Sigmoid colon (tissue), 7 donors: Measurements from ENCODE around the gene MID2. TPM values are rescaled to one million over a fixed set of nuclear protein-coding genes. Genes with fewer than 3 reads are reported as not detected.
A peak's percentile ranks its signal among the peaks of the same experiment; 100 is the strongest.

Source experiments
- DNase-seq: peaks from one replicate; pipeline ENCODE4 v3.0.0-alpha.2; 2019
- H3K27ac ChIP-seq, 4 donors: fragments of 200-600 bp; sonication (generic); one replicate each; pipeline ENCODE4 v1.5.1; 2016 to 2019; ENCODE audit warnings: mild to moderate bottlenecking in 1 of 4
- H3K27me3 ChIP-seq, 3 donors: fragments of 200-600 bp; sonication (generic); one replicate each; pipeline ENCODE4 v1.5.1; 2019; ENCODE audit warnings: mild to moderate bottlenecking in 1 of 3
- H3K36me3 ChIP-seq, 4 donors: fragments of 200-600 bp; sonication (generic); one replicate each; pipeline ENCODE4 v1.5.1; 2016 to 2019
- H3K4me1 ChIP-seq, 4 donors: fragments of 200-600 bp; sonication (generic); one replicate each; pipeline ENCODE4 v1.5.1; 2017 to 2019
- H3K4me3 ChIP-seq, 4 donors: fragments of 200-600 bp; sonication (generic); one replicate each; pipeline ENCODE4 v1.5.1; 2017 to 2019; ENCODE audit warnings: mild to moderate bottlenecking in 2 of 4, moderate library complexity in 1 of 4
- H3K9me3 ChIP-seq, 4 donors: fragments of 200-600 bp in 3 of 4; sonication (generic) in 3 of 4; one replicate each; pipeline versions ENCODE4 v1.5.1 to v1.6.1; 2013 to 2019
- EP300 ChIP-seq, 4 donors: sonication (generic); formaldehyde crosslinking; IDR thresholded peaks; one replicate each; pipeline ENCODE4 v1.6.1; 2017; ENCODE audit warnings: antibody characterized with exemption in 4 of 4
- POLR2A ChIP-seq, 2 donors: fragments of 450-650 bp; IDR thresholded peaks; one replicate each; pipeline ENCODE4 v1.6.1; 2016; ENCODE audit warnings: antibody characterized with exemption in 2 of 2, mild to moderate bottlenecking in 2 of 2, moderate library complexity in 2 of 2
- POLR2AphosphoS5 ChIP-seq, 4 donors: sonication (generic); formaldehyde crosslinking; IDR thresholded peaks; one replicate each; pipeline ENCODE4 v1.6.1; 2017; ENCODE audit warnings: antibody characterized with exemption in 4 of 4
- WGBS, 2 donors: extraction: QIAGEN DNeasy Blood & Tissue Kit; methylation state at CpG; one replicate each; pipeline ENCODE4 v1.1.7; 2013; 5-methylcytosine and 5-hydroxymethylcytosine counted together
- intact Hi-C: fragments of 100-400 bp; cut with DNase I; formaldehyde crosslinking; loops from one replicate; pipeline ENCODE4 v1.15.1; 2023
- polyA plus RNA-seq, 3 donors: library from polyadenylated mRNA; stranded (reverse); fragments of 200-250 nt; gene quantifications; one replicate each; pipeline ENCODE4 v1.2.3, GENCODE V29; 2013
- total RNA-seq, 4 donors: library from RNA; depleted of rRNA; stranded (reverse); fragments of >200 nt; gene quantifications; one replicate each; pipeline ENCODE4 v1.1.0, GENCODE V29; 2016
- TF ChIP-seq, protein P1 (sequence below), 4 experiments: fragments of 450-650 bp in 3 of 4; fragments of 200-600 bp in 1 of 4; IDR thresholded peaks; one replicate each; pipeline ENCODE4 v1.5.1; 2016 to 2019; ENCODE audit warnings: antibody characterized with exemption in 4 of 4, mild to moderate bottlenecking in 3 of 4, moderate library complexity in 2 of 4
- donor health status: healthy with polysubstance abuse.
- donor health status: Bipolar disorder and iron deficiency.
- donor health status: healthy.

MID2 gene
- total and polyA plus RNA-seq, 7 donors: 0.23 to 39.6 (median 28.5) TPM

DNA sequence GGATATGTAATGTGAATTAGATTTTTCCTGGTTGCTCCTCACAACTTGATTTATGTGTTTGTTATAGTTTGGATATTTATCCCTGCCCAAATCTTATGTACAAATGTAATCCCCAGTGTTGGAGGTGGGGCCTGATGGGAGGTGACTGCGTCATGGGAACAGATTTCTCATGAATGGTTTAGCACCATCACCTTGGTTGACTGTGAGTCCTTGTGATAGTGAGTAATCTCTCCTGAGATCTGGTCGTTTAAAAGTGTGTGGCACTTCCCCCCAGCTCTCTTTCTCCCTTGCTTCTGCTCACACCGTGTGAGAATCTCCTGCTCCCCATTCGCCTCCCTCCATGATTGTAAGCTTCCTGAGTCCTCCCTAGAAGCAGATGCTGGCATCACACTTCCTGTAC lies 2.2 kb downstream of the MID2 start:
- peaks cover 0 to 12% (median 0%) of the 10 kb centered on the region in 4 donors for H3K4me1 ChIP-seq
- H3K27ac ChIP-seq: peak overlapping the region; percentile 91 to 94 (median 92)
- DNase-seq: no peak
- no peak for TF ChIP-seq POLR2A (IDR thresholded peaks at IDR 0.05)
- no peak for TF ChIP-seq POLR2AphosphoS5 (IDR thresholded peaks at IDR 0.05)
- TF ChIP-seq, protein P1, sequence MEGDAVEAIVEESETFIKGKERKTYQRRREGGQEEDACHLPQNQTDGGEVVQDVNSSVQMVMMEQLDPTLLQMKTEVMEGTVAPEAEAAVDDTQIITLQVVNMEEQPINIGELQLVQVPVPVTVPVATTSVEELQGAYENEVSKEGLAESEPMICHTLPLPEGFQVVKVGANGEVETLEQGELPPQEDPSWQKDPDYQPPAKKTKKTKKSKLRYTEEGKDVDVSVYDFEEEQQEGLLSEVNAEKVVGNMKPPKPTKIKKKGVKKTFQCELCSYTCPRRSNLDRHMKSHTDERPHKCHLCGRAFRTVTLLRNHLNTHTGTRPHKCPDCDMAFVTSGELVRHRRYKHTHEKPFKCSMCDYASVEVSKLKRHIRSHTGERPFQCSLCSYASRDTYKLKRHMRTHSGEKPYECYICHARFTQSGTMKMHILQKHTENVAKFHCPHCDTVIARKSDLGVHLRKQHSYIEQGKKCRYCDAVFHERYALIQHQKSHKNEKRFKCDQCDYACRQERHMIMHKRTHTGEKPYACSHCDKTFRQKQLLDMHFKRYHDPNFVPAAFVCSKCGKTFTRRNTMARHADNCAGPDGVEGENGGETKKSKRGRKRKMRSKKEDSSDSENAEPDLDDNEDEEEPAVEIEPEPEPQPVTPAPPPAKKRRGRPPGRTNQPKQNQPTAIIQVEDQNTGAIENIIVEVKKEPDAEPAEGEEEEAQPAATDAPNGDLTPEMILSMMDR (IDR thresholded peaks at IDR 0.05): no peak
- TF ChIP-seq EP300 (IDR thresholded peaks at IDR 0.05): no peak
- 74 to 75% methylated on average over 4 of the region's 4 CpGs for WGBS, 2 donors
- no peaks in the 10 kb centered on the region for H3K27me3 ChIP-seq
- H3K9me3 ChIP-seq: no peaks in the 10 kb centered on the region
- no peaks in the 10 kb centered on the region for H3K36me3 ChIP-seq
- intact Hi-C loops: loop anchor here (5.0 kb wide), 3 partner anchors 156 to 264 kb away; partner anchors contain the start of genes ATG4A and PSMD10
- peak overlapping the region in 1 of 4 donors; percentile 59 for H3K4me3 ChIP-seq

DNA sequence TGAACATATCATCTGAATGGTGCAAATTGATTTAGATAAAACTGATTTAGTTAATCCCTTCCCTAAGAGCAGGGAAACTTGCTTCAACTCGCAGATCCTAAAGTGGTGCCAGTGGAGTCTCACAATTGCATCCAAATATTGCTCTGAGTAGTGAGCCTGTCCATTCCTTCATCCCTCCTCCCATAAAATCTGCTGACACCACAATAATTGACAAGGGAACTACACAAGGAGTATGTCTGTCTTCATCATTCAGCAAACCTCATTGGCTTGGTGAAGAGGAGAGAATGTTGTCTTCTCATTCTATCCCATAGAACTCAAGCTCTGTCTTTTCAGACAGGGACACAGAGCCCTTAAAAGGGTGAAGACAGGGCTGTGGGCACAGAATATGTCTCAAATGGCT lies 4.2 kb downstream of the MID2 start:
- TF ChIP-seq EP300 (IDR thresholded peaks at IDR 0.05): no peak
- TF ChIP-seq, protein P1 (IDR thresholded peaks at IDR 0.05): no peak
- TF ChIP-seq POLR2A (IDR thresholded peaks at IDR 0.05): no peak
- no peak for TF ChIP-seq POLR2AphosphoS5 (IDR thresholded peaks at IDR 0.05)
- Histone ChIP-seq H3K36me3 (no peaks in the 10 kb centered on the region), H3K27ac (no peak overlapping the region), H3K4me1 (peaks cover 0 to 12% (median 0%) of the 10 kb centered on the region in 4 donors), H3K4me3 (no peak overlapping the region), H3K9me3 (no peaks in the 10 kb centered on the region), H3K27me3 (no peaks in the 10 kb centered on the region)
- intact Hi-C loops: loop anchor here (5.0 kb wide), 3 partner anchors 158 to 262 kb away; partner anchors contain the start of genes ATG4A and PSMD10
- no peak for DNase-seq
- 56 to 96% methylated on average over 1 of the region's 1 CpG for WGBS, 2 donors

DNA sequence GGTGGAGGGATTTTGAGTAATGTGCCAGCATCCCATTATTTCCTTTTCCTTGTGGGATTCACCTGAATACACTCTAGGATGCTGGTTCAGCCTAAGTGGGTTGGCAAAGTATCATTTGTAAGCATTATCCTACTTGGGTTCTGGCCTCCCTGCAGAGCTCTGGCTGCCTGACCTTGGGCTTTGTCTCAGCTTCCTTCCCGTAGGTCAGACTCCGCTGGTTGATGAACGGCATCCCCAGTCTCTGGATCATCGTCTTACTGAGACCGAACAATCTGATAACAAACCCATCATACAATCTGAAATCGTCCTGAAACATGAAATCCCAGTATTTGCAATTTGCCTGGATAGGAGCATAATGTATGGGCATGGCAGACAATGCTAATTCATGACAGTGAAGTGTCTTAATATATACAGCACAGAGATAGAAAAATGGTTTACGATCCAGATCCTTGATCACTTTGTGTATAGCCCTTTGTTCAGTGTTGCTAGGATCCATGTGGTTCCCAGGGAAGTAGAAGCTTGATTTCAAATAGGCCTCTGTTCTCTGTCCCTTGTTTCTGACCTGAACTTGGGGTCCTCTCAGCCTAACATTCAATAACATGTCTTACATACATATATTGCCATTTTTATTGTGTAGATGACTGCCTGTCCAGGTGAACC lies 5.5 kb downstream of the MID2 start:
- Histone ChIP-seq H3K9me3 (no peaks in the 10 kb centered on the region), H3K36me3 (no peaks in the 10 kb centered on the region), H3K4me1 (peaks cover 0 to 12% (median 0%) of the 10 kb centered on the region in 4 donors), H3K27ac (no peak overlapping the region), H3K4me3 (no peak overlapping the region), H3K27me3 (no peaks in the 10 kb centered on the region)
- intact Hi-C loops: no loop called here
- 83 to 91% methylated on average over 7 of the region's 7 CpGs for WGBS, 2 donors
- no peak for TF ChIP-seq EP300 (IDR thresholded peaks at IDR 0.05)
- TF ChIP-seq, protein P1 (IDR thresholded peaks at IDR 0.05): no peak
- no peak for TF ChIP-seq POLR2A (IDR thresholded peaks at IDR 0.05)
- TF ChIP-seq POLR2AphosphoS5 (IDR thresholded peaks at IDR 0.05): no peak
- DNase-seq: no peak

DNA sequence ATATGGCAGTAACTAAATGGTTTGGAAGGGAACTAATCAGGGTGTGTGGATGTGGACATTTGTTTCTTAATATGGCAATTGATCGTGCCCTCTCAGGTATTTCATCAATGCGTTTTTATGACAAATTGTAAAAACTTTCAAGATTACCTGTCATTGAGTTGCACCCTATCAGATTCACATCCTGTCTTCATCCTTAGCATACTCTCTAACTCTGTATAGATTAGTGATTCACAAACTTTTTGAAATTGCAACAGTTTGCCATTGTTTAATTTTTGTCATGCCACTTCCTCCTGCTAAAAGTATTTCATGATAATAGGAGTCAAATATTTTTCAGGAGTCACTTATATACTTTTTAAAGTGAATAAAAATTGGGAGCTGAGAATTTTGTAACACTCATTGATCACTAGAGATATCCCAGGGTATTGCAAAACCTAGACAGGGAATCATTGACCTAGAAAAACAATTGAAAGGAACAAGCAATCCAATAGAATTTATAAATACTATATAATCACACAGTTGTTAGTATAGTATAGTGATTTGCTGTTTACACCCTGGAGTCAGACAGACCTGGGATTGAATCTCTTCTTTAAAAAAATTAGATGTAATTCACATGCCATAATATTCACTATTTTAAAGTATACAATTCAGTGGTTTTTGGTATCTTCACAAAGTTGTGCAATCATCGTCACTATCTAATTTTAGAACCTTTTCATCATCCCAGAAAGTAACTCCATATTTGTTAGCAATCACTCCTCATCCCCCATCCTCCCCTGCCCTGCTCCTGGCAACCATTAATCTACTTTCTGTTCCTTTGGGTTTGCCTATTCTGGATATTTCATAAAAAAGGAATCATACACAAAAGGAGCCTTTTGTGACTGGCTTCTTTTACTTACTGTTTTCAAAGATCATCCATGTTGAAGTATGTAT lies 8.9 kb downstream of the MID2 start:
- WGBS, 2 donors: 85 to 92% methylated on average over 3 of the region's 3 CpGs
- no peak for DNase-seq
- H3K4me1 ChIP-seq: peaks cover 0 to 6% (median 0%) of the 10 kb centered on the region in 4 donors
- H3K27ac ChIP-seq: no peak overlapping the region
- no peak for TF ChIP-seq POLR2AphosphoS5 (IDR thresholded peaks at IDR 0.05)
- TF ChIP-seq, protein P1 (IDR thresholded peaks at IDR 0.05): no peak
- TF ChIP-seq EP300 (IDR thresholded peaks at IDR 0.05): no peak
- no peak for TF ChIP-seq POLR2A (IDR thresholded peaks at IDR 0.05)
- no peaks in the 10 kb centered on the region for H3K27me3 ChIP-seq
- no peaks in the 10 kb centered on the region for H3K9me3 ChIP-seq
- H3K4me3 ChIP-seq: no peak overlapping the region
- intact Hi-C loops: no loop called here
- no peaks in the 10 kb centered on the region for H3K36me3 ChIP-seq
